Measurements from ENCODE around the gene H2BK1. TPM values are rescaled to one million over a fixed set of nuclear protein-coding genes. Genes with fewer than 3 reads are reported as not detected.

The H2BK1 gene
- total RNA-seq, 1 donor from 2014 or later, result not detected

DNA sequence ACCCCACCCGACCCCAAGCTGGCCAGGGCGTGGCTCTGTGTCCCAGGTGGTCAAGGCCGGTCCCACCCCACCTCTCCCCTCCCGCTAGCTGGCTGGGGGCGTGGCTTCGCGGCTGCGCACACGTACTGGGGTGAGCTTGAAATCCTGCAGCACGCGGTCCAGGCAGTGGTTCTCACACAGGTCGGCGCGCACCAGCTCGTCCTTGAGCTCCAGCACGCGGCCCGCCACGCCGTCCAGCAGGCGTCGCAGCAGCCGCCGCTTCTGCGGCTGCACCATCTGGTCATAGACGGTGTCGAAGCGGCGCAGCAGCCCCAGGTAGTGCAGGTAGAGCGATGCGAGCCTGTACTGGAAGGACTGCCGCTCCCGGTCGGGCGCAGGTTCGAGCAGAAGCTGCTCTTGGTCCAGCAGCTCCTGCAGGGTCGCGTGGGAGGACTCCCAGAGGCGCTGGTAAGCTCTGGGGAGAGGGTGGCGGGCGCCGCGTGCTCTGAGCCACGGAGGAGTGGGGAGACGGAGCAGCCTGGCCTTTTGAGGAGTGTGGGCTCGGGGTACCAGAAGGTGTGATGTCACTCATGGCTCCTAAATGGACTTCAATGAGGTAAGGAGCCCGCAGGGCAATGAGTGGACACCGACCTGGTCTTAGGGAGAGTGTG lies 5.8 kb downstream of the H2BK1 start:
- no peak for DNase-seq (ENCODE audit: low spot score)

DNA sequence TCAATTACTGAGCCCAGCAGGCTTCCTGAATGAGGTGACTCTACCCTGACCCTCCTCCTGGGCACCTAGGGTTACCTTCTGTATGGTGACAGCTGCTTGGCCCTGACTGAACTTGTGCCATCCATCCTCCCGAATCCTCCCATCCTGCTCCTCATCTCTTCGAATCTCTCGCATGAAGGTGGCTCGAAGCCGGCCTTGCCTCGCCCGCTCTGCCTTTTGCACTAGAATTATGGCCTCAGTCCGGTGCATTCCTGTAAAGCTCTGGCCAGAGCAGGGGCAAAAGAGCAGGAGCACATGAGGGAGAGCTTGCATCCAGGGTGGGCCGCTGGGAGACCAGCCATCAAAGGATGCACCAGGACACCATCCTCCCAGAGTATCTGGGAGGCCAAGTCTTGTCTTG lies 7.5 kb downstream of the H2BK1 start:
- no peak for DNase-seq (ENCODE audit: low spot score)

DNA sequence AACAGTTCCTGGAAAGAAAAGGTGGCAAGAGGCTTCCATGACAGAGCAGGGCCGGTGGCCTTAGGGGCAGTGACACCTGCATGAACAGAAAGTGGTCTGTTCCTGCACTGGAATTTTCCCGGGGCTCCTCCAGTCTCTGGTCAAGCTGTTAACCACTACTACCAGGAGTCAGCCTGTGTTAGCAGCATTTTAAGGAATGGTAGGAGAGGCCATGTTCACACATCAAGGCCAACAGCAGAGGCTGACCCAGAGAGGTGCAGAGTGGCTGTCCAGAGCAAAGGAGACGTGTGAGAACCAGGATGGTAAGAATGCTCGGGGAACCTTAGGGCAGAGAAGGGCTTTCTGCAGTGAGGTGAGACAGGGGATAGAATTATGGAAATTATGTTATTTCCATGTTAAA lies 8.5 kb downstream of the H2BK1 start:
- DNase-seq (ENCODE audit: low spot score), result no peak

DNA sequence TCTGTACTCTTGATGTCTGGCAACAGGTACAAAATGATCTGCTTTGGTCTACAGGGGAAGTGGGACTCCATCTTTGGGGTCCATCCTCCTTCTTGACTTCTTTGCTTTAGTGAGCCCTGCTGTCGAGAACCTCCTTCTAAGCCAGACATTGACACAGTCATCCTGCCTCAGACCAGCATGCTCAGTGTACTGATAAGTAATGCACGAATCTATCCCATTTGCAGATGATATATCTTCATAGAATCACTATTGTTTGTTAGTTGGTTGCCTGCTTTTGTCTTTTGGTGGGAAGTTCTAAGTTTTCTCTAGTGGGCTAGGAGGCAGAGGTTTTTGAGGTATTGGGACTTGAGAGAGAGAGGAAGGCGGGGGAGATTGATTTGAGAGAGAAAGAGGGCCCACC lies 8.9 kb downstream of the H2BK1 start:
- no peak for DNase-seq (ENCODE audit: low spot score)

DNA sequence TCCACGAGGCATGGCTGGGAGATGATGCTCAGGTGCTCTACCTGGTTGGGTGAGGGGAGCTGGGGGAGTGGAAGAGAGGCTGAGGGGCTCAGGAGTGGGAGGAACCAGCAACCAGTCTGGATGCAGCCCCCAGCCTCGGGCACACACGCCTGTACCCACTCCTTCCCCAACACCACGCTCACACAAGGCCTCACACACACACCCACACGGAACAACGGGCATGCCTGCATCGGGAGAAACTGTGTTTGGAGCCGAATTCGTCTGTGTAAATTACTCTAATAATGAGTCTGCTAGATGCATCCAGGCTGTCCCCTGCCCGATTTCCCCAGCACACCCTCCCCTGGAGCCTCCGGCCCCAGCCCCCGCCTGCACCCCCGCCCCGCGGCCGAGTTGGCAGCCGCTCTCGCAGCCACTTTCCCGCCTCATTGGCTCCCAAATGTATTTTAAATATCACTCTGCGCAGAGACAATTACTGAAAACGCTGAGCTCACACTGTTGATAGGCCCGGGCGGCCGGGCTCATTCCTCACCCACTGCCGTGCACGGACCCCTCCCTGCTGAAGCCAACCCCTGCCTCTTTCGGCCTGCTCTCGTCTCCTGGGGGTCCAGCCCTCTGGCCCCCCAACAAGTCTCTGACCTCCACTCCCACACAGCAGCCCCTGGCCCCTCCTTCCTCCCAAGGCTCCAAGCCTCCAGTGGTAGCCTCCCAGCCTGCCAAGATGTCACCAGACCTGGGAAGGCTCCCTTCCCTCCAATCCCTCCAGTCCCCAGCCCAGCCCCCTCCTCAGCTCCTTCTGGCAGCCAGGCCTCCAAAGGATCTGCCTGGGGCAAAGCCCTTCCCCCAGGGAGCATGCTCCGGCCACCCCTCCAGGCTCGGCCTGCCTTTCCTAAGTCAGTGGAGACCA lies 11.1 kb downstream of the H2BK1 start:
- no peak for DNase-seq (ENCODE audit: low spot score)

DNA sequence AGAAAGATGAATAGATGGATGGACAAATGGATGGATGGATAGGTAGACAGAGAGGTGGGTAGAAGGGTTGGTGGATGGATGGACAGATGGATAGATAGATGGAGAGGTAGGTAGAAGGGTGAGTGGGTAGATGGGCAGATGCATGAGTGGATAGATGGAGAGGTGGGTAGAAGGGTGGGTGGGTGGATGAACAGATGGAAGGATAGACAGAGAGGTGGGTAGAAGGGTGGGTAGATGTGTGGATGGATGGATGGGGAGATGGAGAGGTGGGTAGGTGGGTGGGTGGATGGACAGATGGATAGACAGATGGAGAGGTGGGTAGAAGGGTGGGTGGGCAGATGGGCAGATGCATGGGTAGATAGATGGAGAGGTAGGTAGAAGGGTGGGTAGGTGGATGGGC lies 12.4 kb downstream of the H2BK1 start:
- no peak for DNase-seq (ENCODE audit: low spot score)

DNA sequence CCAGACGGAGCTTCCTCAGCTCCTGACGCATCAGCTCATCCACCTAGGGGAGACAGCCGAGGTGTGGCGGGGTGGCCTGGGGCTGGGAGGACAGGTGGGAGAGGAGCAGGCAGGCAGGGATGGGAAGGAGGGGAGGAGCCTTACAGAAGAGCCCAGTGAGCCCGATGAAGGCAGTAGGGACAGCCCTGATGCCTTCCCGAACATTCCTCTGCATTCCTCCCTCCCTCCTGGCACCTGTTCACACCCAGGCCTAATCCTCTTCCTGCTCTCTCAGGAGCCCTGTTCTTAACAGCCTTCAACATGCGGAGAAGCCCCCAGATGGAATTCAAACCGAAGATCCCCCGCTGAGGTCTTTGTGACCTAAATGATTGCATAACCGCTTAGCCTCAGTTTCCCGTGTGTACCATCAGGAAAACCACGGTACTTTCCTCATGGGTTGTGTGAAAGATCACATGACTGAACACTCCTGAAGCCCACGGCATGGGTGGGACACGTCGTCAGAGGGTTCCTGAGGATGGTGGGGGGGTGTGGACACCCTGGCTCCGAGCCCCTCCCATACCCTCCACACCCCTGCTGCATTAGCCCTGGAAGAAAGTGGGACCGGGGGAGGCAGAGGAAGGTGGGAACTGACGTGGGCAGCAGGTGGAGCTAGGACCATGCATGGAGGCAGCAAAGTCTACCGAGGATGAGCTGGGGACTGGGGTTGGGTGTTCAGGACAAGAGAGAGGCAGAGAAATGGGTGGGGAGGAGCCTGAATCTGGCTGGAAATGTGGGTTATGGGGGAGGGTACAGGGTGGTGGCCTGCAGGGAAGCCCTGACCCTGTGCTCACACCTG lies 14.5 kb downstream of the H2BK1 start:
- no peak for DNase-seq (ENCODE audit: low spot score)

DNA sequence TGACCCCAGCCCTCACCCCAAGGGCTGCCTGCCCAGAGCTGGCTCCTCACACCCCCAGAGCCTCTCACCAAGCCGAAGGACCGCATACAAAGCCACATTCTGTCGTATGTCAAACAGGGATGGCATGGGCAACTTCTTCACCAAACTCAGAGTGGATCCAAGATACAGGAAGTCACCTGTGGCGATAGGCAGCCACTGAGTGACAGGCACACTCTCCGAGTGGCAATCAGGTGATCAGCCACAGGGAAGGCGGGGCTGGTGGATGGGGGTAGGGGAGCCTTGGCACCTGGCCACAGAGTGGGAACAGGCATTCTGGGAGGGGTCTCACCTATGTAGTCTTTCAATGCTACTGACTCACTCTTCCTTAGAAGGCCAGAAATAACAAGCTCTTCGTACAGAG lies 16.1 kb downstream of the H2BK1 start:
- no peak for DNase-seq (ENCODE audit: low spot score)

DNA sequence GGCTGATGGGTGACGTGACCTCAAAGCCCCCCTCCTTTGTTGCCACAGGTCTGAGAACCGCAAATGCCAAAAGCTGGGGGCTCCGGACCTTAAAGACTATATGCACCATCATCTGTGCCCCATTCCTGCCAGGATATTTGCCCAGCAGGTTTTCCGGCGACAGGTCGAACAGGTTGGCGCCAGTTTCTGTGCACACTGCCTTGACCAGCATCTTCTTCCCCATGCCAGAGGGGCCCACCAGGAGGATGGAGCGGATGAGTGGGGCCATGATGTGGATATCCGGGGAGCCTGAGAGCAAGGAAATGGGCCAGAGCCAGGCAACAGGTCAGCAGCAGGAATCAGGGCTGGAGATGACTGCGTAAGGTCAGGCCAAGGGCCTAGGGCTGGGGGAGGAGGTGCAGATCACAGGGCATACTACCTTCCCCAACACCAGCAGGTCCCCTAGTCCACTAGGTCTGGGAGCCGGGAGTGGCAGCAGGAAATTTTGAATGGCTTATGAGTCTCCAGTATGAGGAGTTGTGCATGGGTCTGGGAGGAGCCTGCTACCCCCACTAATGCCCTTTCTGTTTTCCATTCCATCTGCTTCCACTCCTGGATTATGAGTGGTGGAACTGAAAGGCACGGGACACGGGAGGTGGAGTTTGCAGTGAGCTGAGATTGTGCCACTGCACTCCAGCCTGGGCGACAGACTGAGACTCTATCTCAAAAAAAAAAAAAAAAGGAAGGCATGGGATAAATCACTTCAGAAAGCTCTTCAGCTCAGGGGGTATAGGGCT lies 16.9 kb downstream of the H2BK1 start:
- no peak for DNase-seq (ENCODE audit: low spot score)

DNA sequence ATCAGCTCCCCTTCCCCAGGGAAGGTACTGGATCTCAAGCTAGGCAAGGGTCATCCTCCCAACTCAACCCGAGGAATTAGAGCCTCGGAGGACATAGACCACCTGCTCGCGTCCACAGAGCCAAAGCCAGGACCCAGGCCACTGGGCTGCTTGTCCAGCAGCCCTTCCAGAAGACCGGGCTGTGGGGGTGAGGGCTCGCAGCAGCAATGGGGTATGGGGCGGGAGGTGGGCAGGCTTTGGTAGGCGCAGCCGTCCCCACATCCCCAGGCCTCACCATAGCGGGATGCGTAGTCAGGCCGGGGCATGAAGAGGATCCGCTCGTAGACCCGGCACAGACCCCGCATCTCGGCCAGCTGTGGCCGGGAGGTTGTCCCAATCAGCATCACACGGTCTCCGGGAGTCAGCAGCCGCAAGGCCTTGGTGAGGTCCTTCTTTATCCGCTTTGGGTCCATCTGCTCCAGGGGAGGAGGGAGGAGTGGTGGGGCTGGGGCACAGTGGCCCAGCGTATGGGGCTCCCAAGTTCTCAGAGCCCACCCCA lies 18.2 kb downstream of the H2BK1 start:
- no peak for DNase-seq (ENCODE audit: low spot score)

DNA sequence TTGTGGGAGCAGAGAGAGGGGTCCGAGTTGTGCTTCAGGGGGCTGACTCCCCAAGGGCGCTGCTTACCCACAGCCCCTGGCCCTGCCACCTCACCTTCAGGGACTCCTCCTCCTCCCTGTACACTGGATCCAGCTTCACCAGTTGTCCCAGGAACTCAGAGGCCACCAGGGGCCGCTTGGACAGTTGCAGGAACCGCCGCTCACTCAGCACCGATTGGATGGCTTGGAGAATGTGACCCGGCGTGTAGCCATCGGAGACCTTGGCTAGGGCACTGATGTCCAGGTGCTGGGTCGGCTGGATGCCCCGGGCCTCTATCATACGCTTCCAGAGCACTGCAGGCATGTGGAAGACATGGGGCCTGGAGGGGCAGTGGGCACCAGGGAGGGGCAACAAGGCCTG lies 18.7 kb downstream of the H2BK1 start:
- DNase-seq (ENCODE audit: low spot score), result no peak

DNA sequence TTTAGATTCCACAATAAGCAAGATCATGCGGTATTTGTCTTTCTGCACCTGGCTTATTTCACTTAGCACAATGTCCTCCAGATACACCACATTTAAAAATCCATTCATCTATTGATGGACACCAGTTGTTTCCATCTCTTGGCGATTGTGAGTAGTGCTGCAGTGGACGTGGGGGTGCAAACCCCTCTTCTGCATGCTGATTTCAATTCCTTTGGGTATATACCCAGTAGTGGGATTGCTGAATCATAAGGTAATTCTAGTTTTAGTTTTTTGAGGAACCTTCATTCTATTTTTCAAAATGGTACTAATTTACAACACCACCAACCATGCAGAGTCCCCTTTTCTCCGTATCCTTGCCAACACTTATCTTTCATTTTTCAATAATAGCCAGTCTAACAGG lies 21.2 kb downstream of the H2BK1 start:
- no peak for DNase-seq (ENCODE audit: low spot score)

DNA sequence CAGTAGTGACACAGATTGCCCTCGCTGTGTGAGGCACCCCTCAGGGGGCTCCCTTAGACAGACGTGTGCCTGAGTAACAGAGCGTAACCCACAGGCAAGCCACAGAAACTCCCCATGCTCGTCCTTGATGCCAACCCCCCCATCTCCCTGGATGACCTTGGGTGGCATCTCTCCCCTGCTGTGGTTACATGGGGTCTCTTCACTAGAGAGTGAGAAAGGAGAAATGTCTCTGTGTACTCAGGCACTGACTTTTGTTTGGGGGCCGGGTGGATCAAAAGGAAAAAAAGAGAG lies 22.1 kb downstream of the H2BK1 start:
- no peak for DNase-seq (ENCODE audit: low spot score)

DNA sequence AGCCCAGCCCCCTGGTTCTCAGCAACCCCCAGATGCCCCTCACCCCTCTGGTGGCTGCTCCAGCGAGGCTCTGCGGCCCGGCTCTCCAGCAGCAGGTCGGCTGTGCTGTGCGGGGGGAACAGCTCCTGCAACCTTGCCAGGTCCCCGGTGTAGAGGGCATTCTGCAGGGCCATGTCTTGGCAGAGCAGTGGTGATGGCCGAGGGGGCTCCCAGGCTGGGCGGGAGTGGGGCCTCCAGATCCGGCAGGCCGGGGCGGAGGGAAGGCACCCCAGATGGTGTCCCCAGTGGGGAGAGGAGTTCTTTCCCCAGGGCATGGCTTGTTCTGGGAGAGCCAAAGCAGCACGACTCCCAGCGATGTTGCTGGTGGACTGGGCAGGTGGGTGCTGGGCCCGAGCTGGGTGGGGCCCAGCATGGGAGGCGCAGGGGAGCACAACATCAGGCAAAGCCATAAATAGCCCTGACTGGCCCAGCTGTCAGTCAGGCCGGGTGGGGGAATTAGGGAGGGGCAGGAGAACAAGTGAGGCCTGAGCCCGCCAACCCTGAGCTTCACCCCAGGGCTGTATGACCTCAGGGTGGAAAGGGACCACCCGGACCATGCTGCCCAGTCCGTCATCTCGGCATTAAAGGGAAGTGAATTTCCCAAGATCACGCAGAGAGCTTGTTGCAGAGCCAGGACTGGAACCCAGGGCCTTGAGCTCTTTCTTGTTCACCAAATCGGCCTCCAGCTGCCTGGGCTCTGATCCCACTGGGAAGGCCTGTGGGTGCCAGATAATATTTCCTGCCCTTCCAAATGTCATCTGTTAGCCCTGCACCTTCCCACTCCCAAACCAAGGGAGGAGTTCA lies 22.7 kb downstream of the H2BK1 start:
- no peak for DNase-seq (ENCODE audit: low spot score)

DNA sequence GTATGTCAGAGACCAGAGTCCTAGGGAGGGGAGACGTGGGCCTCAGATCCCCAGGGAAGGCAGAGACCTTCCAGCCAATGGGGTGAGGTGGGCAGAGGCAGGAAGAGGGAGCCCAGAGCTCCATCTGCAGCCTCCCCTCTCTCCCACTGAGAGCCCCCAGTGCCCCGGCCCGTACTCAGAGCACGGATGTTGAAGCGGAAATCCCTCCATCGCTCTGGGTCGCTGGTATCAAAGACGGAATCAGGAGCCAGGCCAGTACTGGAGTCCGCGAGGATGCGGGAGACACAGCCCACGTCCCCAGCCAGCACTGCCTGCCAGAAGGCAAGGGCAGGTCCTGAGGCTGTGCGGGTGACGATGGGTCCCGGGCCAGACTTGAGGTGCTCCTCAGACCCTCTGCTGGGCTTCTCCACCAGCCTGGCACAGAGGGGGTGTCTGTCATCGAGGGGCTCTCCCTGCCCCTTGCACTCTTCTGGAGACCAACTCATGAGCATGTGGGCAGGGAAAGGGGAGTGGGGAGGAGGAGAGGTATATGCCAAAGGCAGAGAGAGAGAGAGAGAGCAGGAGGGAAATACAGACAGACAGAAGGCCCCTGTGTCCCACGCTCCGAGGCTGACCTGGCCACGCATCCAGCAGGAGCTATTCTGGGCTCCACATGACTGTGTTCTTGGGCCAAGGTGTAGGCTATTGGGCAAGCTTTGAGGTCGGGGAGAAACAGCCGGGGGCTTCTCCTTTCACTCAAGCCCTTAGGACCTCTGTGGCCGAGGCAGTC lies 23.5 kb downstream of the H2BK1 start, which contains the start of gene ASB10:
Gene ASB10, minus strand, starts transcription at position 611 of the 769 bp plus-strand sequence. Its CDS starts 120 bp downstream, at position 491.
- no peak for DNase-seq (ENCODE audit: low spot score)

DNA sequence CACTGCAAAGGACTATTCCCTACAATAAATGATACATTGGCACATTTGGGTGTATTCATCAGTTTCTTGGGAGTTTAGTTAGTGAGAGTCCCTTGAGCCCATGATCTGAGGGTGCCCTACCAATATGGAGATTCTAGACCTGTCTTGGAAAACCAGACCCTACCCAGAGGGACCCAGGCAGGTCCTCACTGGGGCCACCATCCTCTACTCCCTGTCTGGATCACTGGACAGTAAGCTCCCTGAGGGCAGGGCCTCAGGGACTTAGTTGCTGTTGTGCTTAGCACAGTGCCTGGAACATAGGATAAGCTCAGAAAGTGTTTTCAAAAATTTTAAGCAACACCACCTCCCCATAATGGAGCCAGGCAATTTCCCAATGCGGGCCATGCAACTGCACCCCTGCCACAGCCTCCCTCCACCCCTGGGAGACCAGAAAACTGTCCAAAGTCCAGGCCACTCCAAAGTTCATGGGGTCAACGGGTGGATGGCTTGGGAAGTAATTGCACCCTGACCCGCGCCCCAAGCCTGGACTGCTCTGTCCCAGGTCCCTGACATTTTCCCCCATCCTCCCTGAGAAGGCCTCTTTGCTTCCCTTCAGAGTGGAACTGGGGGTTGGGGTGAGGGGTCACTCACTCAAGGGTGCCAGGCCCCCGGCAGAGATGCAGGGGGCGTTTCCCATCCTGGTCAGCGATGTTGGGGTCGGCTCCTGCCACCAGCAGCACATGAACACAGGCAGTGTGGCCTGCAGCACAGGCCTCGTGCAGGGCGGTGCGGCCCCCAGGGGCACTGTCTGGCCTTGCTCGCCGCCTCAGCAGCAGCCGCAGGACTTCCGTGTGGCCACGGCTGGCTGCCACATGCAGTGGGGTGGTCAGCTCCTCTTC lies 24.3 kb downstream of the H2BK1 start:
- no peak for DNase-seq (ENCODE audit: low spot score)

DNA sequence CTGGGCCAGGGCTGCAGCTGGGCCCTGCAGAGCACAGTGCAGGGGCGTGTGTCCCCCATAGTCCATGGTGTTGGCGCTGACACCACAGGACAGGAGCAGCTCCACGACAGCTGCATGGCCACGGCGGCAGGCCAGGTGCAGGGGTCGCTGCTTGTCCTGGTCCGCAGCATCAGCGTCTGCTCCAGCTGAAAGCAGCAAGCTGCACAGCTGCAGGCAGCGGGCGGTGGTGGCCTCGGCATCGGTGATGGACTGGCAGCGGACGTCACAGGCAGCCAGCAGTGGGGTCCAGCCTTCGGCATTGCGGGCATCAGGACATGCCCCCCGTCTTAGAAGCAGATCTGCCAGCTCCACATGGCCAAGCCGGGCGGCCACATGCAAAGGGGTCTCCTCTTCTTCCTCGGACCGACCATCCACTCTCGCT lies 29.3 kb downstream of the H2BK1 start:
- no peak for DNase-seq (ENCODE audit: low spot score)

DNA sequence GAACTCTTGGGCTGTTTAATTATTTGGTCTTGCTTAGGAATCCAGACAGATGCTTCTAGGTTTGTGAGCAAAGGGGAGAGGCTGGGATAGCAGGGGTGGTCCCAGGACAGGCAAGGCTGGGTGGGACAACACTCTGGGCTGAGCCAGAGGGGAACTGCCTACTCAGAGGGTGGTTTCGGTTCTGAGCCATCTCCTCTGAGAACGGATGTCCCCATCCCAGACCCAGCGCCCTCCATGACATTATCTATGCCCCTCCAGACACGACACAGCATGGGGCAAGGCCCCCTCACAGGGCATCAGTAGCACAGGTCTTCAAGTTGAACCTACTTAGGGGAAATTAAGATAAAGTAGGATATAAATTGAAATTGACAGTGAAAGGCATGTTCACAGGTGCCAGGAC lies 30.3 kb downstream of the H2BK1 start:
- DNase-seq (ENCODE audit: low spot score), result no peak

All from mucosa of gallbladder (tissue), 1 donor.